Tibial artery (tissue), 4 donors: ENCODE results near the gene PPARA.

ENCODE experiments used
- DNase-seq, 2 donors: peaks; one replicate each; pipeline ENCODE4 v3.0.0-alpha.2; 2019
- H3K27ac ChIP-seq, 2 donors: fragments of 200-600 bp; sonication (generic) in 1 of 2; 1 replicate in 1 of 2; 2 replicates in 1 of 2; pipeline ENCODE4 v1.5.1; 2018 to 2019; ENCODE audit warnings: mild to moderate bottlenecking in 1 of 2
- H3K27me3 ChIP-seq, 2 donors: fragments of 200-600 bp; sonication (generic) in 1 of 2; one replicate each; pipeline versions ENCODE4 v1.5.1 to v1.6.0; 2016 to 2019
- H3K36me3 ChIP-seq, 3 donors: fragments of 200-600 bp; sonication (generic) in 2 of 3; one replicate each; pipeline ENCODE4 v1.5.1; 2016 to 2019; ENCODE audit warnings: mild to moderate bottlenecking in 2 of 3
- H3K4me1 ChIP-seq, 4 donors: fragments of 200-600 bp; sonication (generic) in 2 of 4; 1 replicate in 3 of 4; 2 replicates in 1 of 4; pipeline ENCODE4 v1.5.1; 2016 to 2019
- H3K4me3 ChIP-seq, 2 donors: fragments of 200-600 bp; sonication (generic) in 1 of 2; 1 replicate in 1 of 2; 2 replicates in 1 of 2; pipeline ENCODE4 v1.5.1; 2018 to 2019; ENCODE audit warnings: mild to moderate bottlenecking in 2 of 2
- H3K9me3 ChIP-seq, 3 donors: fragments of 200-600 bp; sonication (generic) in 1 of 3; one replicate each; pipeline ENCODE4 v1.5.1; 2016 to 2019
- intact Hi-C: fragments of 100-400 bp; cut with DNase I; formaldehyde crosslinking; loops from one replicate; pipeline ENCODE4 v1.15.0; 2023; ENCODE audit warnings: low total_unique reads
- TF ChIP-seq, protein P1 (sequence below), 2 experiments: fragments of 200-600 bp in 1 of 2; fragments of 450-650 bp in 1 of 2; IDR thresholded peaks; one replicate each; pipeline ENCODE4 v1.5.1; 2017 to 2019; ENCODE audit warnings: antibody characterized with exemption in 2 of 2, mild to moderate bottlenecking in 1 of 2, moderate library complexity in 1 of 2

PPARA gene

DNA sequence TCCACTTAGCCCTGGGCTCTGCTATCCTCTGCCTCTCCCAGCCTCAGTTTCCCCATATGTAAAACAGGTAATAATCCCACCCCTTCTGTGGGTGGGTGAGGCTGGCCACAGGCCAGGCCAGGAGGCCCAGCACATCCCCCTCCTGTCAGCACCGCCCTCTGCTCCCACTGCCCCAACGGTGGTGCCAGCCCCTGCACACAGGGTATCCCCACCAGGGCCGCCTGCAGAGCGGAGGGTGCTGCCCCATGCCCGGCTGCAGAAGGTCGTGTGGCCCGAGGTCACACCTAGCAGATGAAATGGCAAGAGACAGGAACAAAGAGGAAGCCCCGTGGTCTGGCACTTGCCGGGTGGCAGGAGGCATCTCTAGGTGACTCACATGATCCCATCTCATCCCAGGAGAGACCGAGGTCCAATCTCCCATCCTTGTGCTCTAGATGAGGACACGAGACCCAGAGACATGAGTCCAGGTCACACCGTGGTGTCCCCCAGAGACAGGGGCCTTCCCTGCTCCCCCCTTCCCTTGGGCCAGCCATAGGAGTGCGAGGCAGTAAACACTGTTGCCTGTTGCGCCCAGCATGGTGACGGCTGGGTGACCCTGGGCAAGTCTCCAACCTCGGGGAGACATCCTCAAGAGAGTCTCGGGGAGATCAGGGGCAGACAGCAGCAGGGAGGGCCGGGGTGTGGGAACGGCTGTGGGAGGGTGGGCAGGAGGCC lies 27.2 kb upstream of the PPARA start:
- no peaks in the 10 kb centered on the region for H3K27me3 ChIP-seq
- intact Hi-C loops, result loop anchor here (2.0 to 10.0 kb wide), 3 partner anchors 132 to 422 kb away; partner anchors contain the start of gene CDPF1
- TF ChIP-seq, protein P1, sequence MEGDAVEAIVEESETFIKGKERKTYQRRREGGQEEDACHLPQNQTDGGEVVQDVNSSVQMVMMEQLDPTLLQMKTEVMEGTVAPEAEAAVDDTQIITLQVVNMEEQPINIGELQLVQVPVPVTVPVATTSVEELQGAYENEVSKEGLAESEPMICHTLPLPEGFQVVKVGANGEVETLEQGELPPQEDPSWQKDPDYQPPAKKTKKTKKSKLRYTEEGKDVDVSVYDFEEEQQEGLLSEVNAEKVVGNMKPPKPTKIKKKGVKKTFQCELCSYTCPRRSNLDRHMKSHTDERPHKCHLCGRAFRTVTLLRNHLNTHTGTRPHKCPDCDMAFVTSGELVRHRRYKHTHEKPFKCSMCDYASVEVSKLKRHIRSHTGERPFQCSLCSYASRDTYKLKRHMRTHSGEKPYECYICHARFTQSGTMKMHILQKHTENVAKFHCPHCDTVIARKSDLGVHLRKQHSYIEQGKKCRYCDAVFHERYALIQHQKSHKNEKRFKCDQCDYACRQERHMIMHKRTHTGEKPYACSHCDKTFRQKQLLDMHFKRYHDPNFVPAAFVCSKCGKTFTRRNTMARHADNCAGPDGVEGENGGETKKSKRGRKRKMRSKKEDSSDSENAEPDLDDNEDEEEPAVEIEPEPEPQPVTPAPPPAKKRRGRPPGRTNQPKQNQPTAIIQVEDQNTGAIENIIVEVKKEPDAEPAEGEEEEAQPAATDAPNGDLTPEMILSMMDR (IDR thresholded peaks at IDR 0.05), result no peak
- H3K9me3 ChIP-seq, result no peaks in the 10 kb centered on the region
- no peaks in the 10 kb centered on the region for H3K36me3 ChIP-seq
- H3K27ac ChIP-seq, result no peak overlapping the region
- no peak overlapping the region for H3K4me3 ChIP-seq
- DNase-seq, result no peak
- peaks cover 0 to 18% (median 7%) of the 10 kb centered on the region in 4 donors for H3K4me1 ChIP-seq

DNA sequence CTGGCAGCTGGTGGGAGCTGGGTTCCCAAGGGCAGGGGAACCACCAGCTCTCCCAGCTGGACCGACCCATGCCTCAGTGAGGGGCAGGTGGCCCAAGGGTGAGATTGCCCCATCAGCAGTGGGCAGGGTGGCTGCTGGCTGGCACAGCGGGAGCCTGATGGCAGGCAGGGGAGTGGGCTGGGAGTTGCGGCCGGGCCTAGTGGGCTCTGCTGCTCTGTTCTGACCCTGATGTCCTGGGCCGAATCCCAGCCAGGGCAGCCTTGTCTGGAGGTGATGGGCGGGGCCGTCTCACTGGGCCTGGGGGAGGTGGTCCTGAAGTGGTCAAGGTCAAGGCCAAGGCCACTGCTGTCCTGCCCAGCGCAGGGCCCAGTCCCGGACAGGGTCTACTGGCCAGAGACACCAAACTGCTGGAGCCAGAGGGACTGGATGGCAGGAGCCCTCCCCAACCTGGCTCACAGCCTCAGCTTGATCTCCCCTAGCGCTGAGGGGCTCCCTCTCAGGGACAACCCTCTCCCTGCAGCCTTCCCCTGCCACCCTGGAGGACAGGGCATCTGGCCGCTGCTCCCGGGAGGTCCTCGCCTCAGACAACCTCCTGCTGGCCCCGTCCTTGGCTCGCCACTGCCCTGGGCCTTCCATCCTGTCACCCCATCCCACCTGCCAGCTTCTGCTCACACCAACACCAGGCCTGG lies 26.5 kb upstream of the PPARA start:
- Histone ChIP-seq H3K27me3 (no peaks in the 10 kb centered on the region), H3K4me1 (peaks cover 0 to 18% (median 7%) of the 10 kb centered on the region in 4 donors), H3K27ac (no peak overlapping the region), H3K9me3 (no peaks in the 10 kb centered on the region), H3K36me3 (no peaks in the 10 kb centered on the region), H3K4me3 (no peak overlapping the region)
- intact Hi-C loops, result loop anchor here (2.0 to 10.0 kb wide), 3 partner anchors 131 to 421 kb away; partner anchors contain the start of gene CDPF1
- DNase-seq, result no peak
- TF ChIP-seq, protein P1 (IDR thresholded peaks at IDR 0.05), result no peak

DNA sequence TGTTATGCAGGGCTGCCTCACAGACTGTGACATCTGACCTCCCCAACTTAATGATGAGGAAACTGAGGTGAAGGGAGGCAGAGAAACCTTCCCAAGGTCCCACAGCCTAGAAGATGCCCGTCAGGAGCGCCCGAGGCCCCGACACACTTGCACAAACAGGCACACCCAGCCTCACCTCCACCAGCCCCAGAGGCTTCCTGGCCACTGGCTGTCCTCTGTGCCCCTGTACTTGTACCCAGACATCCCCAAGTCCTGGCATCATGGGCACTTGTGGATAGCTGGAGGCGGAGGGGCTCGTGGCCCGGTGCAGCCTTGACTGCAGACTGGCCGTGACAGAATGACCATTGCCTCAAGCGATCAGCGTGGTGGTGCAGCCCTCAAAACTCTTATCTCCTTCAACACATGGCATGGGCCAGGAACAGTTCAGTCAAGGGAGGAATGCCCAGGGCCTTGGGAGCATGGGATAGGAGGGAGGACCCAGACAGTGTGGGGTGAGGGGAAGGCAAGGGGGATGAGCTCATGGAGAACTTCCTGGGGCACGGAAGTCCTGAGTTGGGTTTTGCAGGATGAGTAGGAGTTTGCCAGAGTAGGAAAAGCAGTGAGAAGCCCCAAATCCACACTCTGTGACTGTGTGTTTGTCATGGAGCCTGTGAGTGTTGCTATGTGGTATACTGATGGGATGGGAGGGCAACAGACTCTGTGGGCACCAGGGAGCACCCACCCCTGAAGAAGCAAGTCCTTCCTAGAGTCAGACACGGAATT lies 25.8 kb upstream of the PPARA start:
- no peak overlapping the region for H3K27ac ChIP-seq
- TF ChIP-seq, protein P1 (IDR thresholded peaks at IDR 0.05), result no peak
- intact Hi-C loops, result loop anchor here (10.0 kb wide), 2 partner anchors 130 to 420 kb away; partner anchors contain the start of gene CDPF1
- H3K4me3 ChIP-seq, result no peak overlapping the region
- peaks cover 0 to 18% (median 7%) of the 10 kb centered on the region in 4 donors for H3K4me1 ChIP-seq
- H3K9me3 ChIP-seq, result no peaks in the 10 kb centered on the region
- no peaks in the 10 kb centered on the region for H3K36me3 ChIP-seq
- no peak for DNase-seq
- H3K27me3 ChIP-seq, result no peaks in the 10 kb centered on the region

DNA sequence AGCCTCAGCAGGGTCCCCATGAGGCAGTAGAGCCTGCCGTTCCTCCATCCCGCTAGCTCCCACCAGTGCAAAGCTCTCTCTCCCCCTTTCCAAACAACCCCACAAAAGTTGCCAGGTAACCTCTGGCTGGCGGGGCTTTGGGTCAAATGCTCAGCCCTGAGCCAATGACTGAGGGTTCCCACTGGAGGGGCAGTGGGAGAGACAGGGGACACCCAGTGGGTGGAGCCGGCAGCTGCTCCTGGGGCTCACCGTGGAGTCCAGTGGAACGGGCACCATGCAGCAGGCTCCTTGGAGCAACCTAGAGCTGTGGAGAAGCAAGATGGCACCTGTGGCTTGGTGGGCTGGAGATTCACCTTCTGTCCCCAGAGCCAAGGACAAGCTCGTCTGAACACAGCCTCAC lies 25.0 kb upstream of the PPARA start:
- intact Hi-C loops, result loop anchor here (10.0 kb wide), 2 partner anchors 129 to 419 kb away; partner anchors contain the start of gene CDPF1
- Histone ChIP-seq H3K4me3 (no peak overlapping the region), H3K27ac (no peak overlapping the region), H3K4me1 (peaks cover 0 to 11% (median 4%) of the 10 kb centered on the region in 4 donors), H3K36me3 (no peaks in the 10 kb centered on the region), H3K27me3 (no peaks in the 10 kb centered on the region), H3K9me3 (no peaks in the 10 kb centered on the region)
- TF ChIP-seq, protein P1 (IDR thresholded peaks at IDR 0.05), result no peak
- DNase-seq, result no peak
